SW 1271 (cell line): ENCODE results near the gene MAPK1.
"Not testable (repeated sequence)": the region's sequence is repeated elsewhere in the genome, so short reads cannot be mapped to it uniquely, and the experiment has no call there.

ENCODE experiments used
- DNase-seq, 2 experiments: peaks; one replicate each; lab custom pipeline; 2025; lab: John Stamatoyannopoulos, UW

MAPK1 gene

GRCh38 chr22:21867528-21868266, at the start of gene MAPK1:
TSS of gene MAPK1 (minus strand) at chr22:21867645. CDS start at chr22:21867440, 205 bp downstream.
- DNase-seq = peak; percentile 25 to 72

GRCh38 chr22:21916309-21916918, 49.0 kb upstream of the MAPK1 start:
- DNase-seq = no peak

GRCh38 chr22:21915624-21916308, 48.3 kb upstream of the MAPK1 start:
- no peak for DNase-seq

GRCh38 chr22:21914033-21914642, 46.7 kb upstream of the MAPK1 start:
- DNase-seq = not testable (repeated sequence)

GRCh38 chr22:21910367-21910766, 42.9 kb upstream of the MAPK1 start:
- DNase-seq = not testable (repeated sequence)

DNA sequence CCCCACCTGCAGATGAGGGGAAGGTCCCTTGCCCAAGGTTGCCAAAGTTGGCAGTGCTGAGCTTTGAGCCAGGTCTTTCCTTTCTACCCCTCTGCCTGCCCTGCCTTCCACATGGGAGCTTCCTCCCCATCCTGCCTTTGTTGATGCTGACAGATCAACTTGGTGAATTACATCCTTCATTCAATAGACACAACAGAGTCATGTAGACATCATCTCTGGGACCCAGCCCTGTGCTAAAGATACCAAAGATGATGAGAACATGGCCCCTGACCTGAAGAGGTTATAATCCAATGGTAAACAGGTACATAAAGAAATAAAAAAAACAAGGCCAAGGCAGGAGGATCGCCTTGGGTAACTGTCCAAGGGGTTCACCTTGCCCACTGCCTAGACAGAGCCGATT, 42.4 kb upstream of the MAPK1 start:
- DNase-seq = no peak

DNA sequence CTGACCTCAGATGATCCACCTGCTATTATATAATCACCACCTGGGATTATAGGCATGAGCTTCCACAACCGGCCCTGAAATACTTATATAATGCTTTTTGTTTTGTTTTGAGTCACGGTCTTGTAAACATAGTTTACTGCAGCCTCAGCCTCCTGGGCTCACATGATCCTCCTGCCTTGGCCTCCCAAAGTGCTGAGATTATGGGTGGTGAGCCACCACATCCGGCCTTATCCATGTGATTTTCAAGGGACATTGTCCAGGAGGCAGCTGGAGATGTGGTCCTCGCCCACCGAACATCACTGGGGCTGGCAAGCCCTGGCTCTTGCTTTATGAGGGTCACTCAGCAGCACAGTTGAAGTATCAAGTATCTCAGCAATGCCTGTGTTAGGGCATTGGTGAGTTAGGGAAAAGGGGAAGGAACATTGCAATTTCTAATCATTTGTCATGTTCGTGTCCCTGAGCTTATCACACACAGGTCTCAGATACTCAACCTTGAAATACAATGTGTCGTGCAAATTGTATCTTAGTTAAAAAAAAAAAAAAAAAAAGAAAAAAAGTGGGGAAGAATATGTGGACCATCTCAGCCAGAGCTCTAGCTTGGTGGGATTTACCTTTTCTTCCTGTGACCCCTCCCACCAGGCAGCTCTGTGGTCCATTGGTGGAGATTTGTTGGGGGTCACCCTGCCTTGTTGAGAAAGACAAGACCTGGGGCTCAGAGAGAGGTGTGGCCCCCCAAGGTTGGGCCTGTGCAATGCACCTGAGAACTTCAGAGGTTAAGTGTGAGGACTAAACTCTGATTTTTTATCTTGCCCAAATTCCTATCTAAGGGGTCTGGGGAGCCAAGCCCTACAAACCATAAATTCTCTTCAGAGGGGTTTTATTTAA, 40.4 kb upstream of the MAPK1 start:
- DNase-seq = no peak

- not testable (repeated sequence) for DNase-seq
Measured at GRCh38 chr22:21905234-21905633, 37.8 kb upstream of the MAPK1 start.

DNA sequence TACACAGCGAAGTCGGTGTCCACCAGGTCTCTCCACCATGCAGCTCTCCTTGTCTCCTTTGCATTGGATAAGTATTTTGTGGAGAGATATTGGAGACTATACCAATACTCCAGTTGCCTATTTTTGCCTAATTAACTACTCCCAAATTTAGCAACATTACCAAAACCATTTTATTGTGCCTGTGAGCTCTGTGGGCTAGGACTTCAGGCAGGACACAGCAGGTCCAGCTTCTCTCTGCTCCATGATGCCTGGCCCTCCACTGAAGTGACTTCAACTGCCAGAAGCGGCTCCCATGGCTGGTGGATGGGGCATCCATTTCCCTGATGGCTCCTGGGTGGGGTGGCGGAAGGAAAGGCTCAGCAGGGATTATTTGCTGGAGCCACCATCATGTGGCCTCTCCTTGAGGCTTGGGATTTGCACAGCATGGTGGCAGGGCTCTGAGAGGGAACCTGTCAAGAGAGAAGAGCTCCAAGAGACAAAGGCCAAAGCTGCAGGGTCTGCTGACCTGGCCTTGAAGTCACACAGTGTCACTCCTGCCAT, 36.9 kb upstream of the MAPK1 start:
- no peak for DNase-seq

- DNase-seq = no peak
Measured at GRCh38 chr22:21903283-21903682, 35.8 kb upstream of the MAPK1 start.

DNA sequence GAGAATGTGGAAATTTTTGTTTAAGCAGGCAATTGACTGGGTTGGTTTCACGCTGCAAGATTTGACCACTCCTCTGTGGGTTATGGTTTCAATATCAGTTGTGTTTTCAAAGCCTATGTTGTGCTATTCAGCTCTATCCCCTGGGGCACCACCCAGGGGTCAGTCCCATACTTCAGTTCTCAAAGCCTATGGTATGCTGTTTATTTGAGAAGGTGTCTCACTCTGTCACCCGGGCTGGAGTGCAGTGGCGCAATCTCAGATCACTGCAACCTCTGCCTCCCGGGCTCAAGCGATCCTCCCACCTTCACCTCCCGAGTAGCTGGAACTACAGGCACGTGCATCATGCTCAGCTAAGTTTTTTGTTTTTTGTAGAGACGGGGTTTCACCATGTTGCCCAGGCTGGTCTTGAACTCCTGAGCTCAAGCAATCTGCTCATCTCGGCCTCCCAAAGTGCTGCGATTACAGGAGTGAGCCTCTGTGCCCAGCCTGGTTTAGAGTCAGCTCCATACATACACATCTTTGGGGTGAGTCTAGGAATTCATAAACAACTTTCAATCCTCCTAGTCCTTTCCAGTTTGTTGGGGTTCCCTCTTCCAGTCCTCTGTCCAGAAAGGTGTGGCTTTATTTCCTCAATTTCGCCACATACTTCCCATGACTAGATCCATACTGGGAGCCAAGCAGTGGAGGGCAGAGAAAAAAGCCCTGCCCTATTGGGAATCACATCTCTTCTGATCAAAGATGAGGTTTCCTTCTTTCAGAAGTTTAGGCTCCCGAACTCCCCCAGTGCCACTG, 35.0 kb upstream of the MAPK1 start:
- no peak for DNase-seq

- no peak for DNase-seq
Measured at GRCh38 chr22:21898354-21898896, 31.0 kb upstream of the MAPK1 start.

GRCh38 chr22:21896951-21897513, 29.6 kb upstream of the MAPK1 start:
- DNase-seq = no peak

- not testable (repeated sequence) for DNase-seq
Measured at GRCh38 chr22:21896275-21896674, 28.8 kb upstream of the MAPK1 start.

GRCh38 chr22:21894799-21895198, 27.4 kb upstream of the MAPK1 start:
- no peak for DNase-seq

DNA sequence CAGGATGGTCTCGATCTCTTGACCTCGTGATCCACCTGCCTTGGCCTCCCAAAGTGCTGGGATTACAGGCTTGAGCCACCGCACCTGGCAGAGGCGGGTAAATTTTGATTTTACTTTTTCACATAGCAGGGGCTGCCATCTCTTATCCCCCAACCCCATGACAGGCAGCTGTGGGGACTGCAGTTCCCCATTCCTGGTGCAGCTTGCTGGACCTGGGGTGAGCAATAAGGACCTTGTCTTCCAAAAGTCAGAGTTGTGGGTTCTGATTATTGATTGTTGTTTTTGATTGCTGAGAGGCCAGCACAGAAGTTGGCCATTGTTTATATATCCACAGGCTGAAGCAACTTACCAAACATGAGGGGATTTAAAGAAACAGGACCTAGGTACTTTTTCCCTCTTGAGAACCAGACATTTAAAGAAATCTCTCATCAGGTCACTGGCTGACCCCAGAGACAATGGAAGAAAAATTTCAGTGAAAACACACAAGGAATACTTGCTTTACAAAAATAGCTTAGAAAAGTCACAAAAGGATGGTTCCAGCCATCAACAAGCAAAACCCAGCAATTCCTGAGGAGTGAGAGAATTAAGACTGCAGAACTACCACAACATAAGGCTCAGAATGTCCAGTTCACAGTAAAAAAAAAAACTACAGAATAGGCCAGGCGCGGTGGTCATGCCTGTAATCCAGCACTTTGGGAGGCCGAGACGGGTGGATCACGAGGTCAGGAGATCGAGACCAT, 22.0 kb upstream of the MAPK1 start:
- no peak for DNase-seq

DNA sequence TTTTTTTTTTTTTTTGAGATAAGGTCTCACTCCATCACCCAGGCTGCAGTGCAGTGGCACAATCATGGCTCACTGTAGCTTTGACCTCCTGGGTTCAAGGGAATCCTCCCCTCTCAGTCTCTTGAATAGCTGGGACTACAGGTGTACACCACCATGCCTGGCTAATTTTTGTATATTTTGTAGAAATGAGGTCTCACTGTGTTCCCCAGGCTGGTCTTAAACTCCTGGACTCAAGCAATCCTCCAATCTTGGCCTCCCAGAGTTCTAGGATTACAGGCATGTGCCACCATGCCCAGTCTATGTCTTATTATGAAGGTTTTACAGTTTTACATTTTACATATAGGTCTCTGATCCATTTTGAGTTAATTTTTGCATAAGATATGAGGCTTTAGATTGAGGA, 20.4 kb upstream of the MAPK1 start:
- DNase-seq = no peak

- not testable (repeated sequence) for DNase-seq
Measured at GRCh38 chr22:21883930-21884329, 16.5 kb upstream of the MAPK1 start.

DNA sequence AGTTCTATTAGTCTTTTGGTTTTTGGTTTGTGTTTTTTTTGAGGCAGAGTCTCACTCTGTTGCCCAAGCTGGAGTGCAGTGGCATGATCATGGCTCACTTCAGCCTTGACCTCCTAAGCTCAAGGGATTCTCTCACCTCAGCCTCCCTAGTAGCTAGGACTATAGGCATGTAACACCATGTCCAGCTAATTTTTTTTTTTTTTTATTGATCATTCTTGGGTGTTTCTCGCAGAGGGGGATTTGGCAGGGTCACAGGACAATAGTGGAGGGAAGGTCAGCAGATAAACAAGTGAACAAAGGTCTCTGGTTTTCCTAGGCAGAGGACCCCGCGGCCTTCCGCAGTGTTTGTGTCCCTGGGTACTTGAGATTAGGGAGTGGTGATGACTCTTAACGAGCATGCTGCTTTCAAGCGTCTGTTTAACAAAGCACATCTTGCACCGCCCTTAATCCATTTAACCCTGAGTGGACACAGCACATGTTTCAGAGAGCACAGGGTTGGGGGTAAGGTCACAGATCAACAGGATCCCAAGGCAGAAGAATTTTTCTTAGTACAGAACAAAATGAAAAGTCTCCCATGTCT, 15.4 kb upstream of the MAPK1 start:
- DNase-seq = not testable (repeated sequence)
